GM12892 (cell line): ENCODE data around the gene TRIM52.
"Not testable (repeated sequence)": the region's sequence is repeated elsewhere in the genome, so short reads cannot be mapped to it uniquely, and the experiment has no call there.

ENCODE experiments used
- POLR2A ChIP-seq: IDR thresholded peaks from 2 replicates; pipeline ENCODE4 v1.6.1; 2011; ENCODE audit warnings: low read depth, low read length, control low read depth
- TAF1 ChIP-seq: IDR thresholded peaks from 2 replicates; pipeline ENCODE4 v1.6.1; 2011; ENCODE audit warnings: low read depth, mild to moderate bottlenecking, control low read depth, low read length, borderline replicate concordance

- not testable (repeated sequence) for TF ChIP-seq POLR2A, TAF1
Observed at GRCh38 chr5:181282415-181282814, 21.5 kb upstream of the TRIM52 start.
